Measurements from ENCODE around the gene CTNS.

CTNS gene

GRCh38 chr17:3610523-3610922 is 26.0 kb upstream of the CTNS start:
- TF ChIP-seq, protein P1, sequence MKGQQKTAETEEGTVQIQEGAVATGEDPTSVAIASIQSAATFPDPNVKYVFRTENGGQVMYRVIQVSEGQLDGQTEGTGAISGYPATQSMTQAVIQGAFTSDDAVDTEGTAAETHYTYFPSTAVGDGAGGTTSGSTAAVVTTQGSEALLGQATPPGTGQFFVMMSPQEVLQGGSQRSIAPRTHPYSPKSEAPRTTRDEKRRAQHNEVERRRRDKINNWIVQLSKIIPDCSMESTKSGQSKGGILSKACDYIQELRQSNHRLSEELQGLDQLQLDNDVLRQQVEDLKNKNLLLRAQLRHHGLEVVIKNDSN (IDR thresholded peaks at IDR 0.05), result peak; percentile 83
- TF ChIP-seq, protein P2, sequence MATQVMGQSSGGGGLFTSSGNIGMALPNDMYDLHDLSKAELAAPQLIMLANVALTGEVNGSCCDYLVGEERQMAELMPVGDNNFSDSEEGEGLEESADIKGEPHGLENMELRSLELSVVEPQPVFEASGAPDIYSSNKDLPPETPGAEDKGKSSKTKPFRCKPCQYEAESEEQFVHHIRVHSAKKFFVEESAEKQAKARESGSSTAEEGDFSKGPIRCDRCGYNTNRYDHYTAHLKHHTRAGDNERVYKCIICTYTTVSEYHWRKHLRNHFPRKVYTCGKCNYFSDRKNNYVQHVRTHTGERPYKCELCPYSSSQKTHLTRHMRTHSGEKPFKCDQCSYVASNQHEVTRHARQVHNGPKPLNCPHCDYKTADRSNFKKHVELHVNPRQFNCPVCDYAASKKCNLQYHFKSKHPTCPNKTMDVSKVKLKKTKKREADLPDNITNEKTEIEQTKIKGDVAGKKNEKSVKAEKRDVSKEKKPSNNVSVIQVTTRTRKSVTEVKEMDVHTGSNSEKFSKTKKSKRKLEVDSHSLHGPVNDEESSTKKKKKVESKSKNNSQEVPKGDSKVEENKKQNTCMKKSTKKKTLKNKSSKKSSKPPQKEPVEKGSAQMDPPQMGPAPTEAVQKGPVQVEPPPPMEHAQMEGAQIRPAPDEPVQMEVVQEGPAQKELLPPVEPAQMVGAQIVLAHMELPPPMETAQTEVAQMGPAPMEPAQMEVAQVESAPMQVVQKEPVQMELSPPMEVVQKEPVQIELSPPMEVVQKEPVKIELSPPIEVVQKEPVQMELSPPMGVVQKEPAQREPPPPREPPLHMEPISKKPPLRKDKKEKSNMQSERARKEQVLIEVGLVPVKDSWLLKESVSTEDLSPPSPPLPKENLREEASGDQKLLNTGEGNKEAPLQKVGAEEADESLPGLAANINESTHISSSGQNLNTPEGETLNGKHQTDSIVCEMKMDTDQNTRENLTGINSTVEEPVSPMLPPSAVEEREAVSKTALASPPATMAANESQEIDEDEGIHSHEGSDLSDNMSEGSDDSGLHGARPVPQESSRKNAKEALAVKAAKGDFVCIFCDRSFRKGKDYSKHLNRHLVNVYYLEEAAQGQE (IDR thresholded peaks at IDR 0.05; ENCODE audit: low read depth), result peak; percentile 75
- no peak for TF ChIP-seq RAD21 (IDR thresholded peaks at IDR 0.05; ENCODE audit: low read depth)
- TF ChIP-seq CEBPB (IDR thresholded peaks at IDR 0.05), result no peak
- TF ChIP-seq NFIC (IDR thresholded peaks at IDR 0.05), result no peak

DNA sequence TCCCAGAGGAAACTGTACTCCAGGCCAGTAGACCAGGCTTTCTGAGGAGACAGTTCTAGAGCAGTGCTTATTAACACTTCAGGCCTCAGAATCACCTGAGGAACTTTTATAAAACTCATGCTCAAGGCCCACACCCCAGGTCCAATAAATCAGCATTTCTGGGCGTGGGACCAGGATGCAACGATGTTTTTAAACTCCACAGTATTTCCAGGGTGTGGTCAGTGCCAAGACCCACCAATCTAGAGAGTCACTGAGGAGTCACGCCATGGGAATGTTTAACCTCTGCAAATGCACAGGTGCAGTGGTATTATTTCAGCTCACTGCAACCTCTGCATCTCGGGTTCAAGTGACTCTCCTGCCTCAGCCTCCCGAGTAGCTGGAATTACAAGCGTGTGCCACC is 23.4 kb upstream of the CTNS start:
- TF ChIP-seq, protein P1 (IDR thresholded peaks at IDR 0.05), result no peak
- no peak for TF ChIP-seq YY1 (IDR thresholded peaks at IDR 0.05; ENCODE audit: low read depth)
- TF ChIP-seq FOXM1 (IDR thresholded peaks at IDR 0.05; ENCODE audit: borderline replicate concordance, low read depth), result no peak
- TF ChIP-seq CEBPB (IDR thresholded peaks at IDR 0.05), result no peak
- no peak for TF ChIP-seq TAF1 (IDR thresholded peaks at IDR 0.05; ENCODE audit: low read depth)
- TF ChIP-seq CREB1 (IDR thresholded peaks at IDR 0.05; ENCODE audit: low read depth), result no peak
- no peak for TF ChIP-seq MAX (IDR thresholded peaks at IDR 0.05)
- TF ChIP-seq EGR1 (IDR thresholded peaks at IDR 0.05), result no peak
- no peak for TF ChIP-seq TCF12 (IDR thresholded peaks at IDR 0.05; ENCODE audit: low read depth)
- TF ChIP-seq RAD21 (IDR thresholded peaks at IDR 0.05; ENCODE audit: low read depth), result no peak
- TF ChIP-seq TEAD4 (IDR thresholded peaks at IDR 0.05), result no peak

- TF ChIP-seq TEAD4 (IDR thresholded peaks at IDR 0.05), result no peak
- no peak for TF ChIP-seq EP300 (IDR thresholded peaks at IDR 0.05; ENCODE audit: borderline replicate concordance)
- TF ChIP-seq NFIC (IDR thresholded peaks at IDR 0.05), result no peak
- no peak for TF ChIP-seq CREB1 (IDR thresholded peaks at IDR 0.05; ENCODE audit: low read depth)
- TF ChIP-seq, protein P1 (IDR thresholded peaks at IDR 0.05), result no peak
- TF ChIP-seq CEBPB (IDR thresholded peaks at IDR 0.05), result no peak
- TF ChIP-seq TCF12 (IDR thresholded peaks at IDR 0.05; ENCODE audit: low read depth), result no peak
Observed at GRCh38 chr17:3615160-3615870, 21.2 kb upstream of the CTNS start.

GRCh38 chr17:3621146-3621720 is 15.3 kb upstream of the CTNS start:
- no peak for TF ChIP-seq ZBTB7A (IDR thresholded peaks at IDR 0.05; ENCODE audit: low read depth)
- TF ChIP-seq YY1 (IDR thresholded peaks at IDR 0.05; ENCODE audit: low read depth), result no peak
- TF ChIP-seq TAF1 (IDR thresholded peaks at IDR 0.05; ENCODE audit: low read depth), result no peak
- no peak for TF ChIP-seq NFIC (IDR thresholded peaks at IDR 0.05)
- no peak for TF ChIP-seq CREB1 (IDR thresholded peaks at IDR 0.05; ENCODE audit: low read depth)
- no peak for TF ChIP-seq EGR1 (IDR thresholded peaks at IDR 0.05)
- TF ChIP-seq, protein P1 (IDR thresholded peaks at IDR 0.05), result no peak
- TF ChIP-seq TCF12 (IDR thresholded peaks at IDR 0.05; ENCODE audit: low read depth), result no peak
- TF ChIP-seq MAX (IDR thresholded peaks at IDR 0.05), result no peak
- no peak for TF ChIP-seq TEAD4 (IDR thresholded peaks at IDR 0.05)
- no peak for TF ChIP-seq CEBPB (IDR thresholded peaks at IDR 0.05)
- no peak for TF ChIP-seq EP300 (IDR thresholded peaks at IDR 0.05; ENCODE audit: borderline replicate concordance)
- no peak for TF ChIP-seq RAD21 (IDR thresholded peaks at IDR 0.05; ENCODE audit: low read depth)
- TF ChIP-seq, protein P2 (IDR thresholded peaks at IDR 0.05; ENCODE audit: low read depth), result no peak
- TF ChIP-seq FOXM1 (IDR thresholded peaks at IDR 0.05; ENCODE audit: borderline replicate concordance, low read depth), result no peak

DNA sequence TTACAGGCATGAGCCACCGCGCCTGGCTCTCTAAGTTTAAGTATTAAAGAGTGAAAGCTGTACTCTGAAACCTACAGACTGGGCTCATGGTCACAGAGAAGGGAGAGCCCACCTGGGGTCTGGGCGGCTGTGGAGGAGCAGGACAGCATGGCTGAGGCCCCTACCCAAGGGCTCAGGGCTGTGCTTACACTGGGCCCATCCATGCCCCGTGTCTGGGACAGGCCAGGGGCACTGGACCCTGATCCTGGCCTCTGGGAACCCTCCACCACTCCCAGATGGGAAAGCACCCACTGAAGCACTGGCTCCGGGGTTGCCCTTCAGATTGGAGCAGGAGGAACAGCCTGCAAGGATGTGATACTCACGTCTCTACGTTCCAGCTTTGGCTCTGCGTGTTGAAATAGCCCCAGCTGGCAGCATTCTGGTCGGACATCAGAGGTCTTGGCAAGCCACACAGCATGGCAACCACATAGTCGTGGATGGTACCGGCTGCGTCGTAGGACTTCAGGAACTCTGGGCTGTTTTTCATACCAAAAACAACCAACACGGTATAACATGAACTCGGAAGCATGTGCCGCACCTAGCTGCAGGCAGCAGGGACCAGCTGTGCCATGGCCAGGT is 13.5 kb upstream of the CTNS start:
- TF ChIP-seq TCF12 (IDR thresholded peaks at IDR 0.05; ENCODE audit: low read depth), result no peak
- no peak for TF ChIP-seq MAX (IDR thresholded peaks at IDR 0.05)
- TF ChIP-seq FOXM1 (IDR thresholded peaks at IDR 0.05; ENCODE audit: borderline replicate concordance, low read depth), result no peak
- TF ChIP-seq ZBTB7A (IDR thresholded peaks at IDR 0.05; ENCODE audit: low read depth), result no peak
- TF ChIP-seq, protein P2 (IDR thresholded peaks at IDR 0.05; ENCODE audit: low read depth), result no peak
- TF ChIP-seq TAF1 (IDR thresholded peaks at IDR 0.05; ENCODE audit: low read depth), result no peak
- TF ChIP-seq, protein P1 (IDR thresholded peaks at IDR 0.05), result no peak
- TF ChIP-seq NFIC (IDR thresholded peaks at IDR 0.05), result no peak
- TF ChIP-seq YY1 (IDR thresholded peaks at IDR 0.05; ENCODE audit: low read depth), result no peak
- no peak for TF ChIP-seq TEAD4 (IDR thresholded peaks at IDR 0.05)
- no peak for TF ChIP-seq EGR1 (IDR thresholded peaks at IDR 0.05)
- no peak for TF ChIP-seq CEBPB (IDR thresholded peaks at IDR 0.05)
